Measurements from ENCODE around the gene ARPC5. TPM values are rescaled to one million over a fixed set of nuclear protein-coding genes. Genes with fewer than 3 reads are reported as not detected.

Gene ARPC5
- total RNA-seq, 4 donors from 2014 or later, result 33.0 to 73.5 (median 68.2) TPM

DNA sequence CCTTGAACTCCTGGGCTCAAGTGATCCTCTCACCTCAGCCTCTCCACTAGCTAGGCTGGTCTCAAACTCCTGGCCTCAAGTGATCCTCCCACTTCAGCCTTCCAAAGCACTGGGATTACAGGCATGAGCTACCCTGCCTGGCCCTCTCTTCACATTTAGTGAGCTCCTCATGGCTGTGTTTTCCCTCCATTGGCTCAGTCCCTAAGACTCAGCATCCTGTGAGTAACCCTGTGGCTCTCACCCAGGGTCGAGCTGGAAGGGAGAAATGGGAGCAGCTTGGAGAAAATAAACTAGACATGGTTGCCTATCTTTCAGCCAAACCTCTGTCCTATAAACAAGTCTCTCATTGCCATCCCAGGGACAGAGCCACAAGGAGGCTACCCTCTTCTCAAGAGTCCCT lies 62.9 kb downstream of the ARPC5 start:
- intact Hi-C loops (cut with DNase I; ENCODE audit: low total_unique reads), result no loop called here
- no peak overlapping the region for H3K4me3 ChIP-seq (ENCODE audit: low read depth, poor library complexity, severe bottlenecking)
- TF ChIP-seq POLR2A (IDR thresholded peaks at IDR 0.05), result no peak
- TF ChIP-seq, protein P1, sequence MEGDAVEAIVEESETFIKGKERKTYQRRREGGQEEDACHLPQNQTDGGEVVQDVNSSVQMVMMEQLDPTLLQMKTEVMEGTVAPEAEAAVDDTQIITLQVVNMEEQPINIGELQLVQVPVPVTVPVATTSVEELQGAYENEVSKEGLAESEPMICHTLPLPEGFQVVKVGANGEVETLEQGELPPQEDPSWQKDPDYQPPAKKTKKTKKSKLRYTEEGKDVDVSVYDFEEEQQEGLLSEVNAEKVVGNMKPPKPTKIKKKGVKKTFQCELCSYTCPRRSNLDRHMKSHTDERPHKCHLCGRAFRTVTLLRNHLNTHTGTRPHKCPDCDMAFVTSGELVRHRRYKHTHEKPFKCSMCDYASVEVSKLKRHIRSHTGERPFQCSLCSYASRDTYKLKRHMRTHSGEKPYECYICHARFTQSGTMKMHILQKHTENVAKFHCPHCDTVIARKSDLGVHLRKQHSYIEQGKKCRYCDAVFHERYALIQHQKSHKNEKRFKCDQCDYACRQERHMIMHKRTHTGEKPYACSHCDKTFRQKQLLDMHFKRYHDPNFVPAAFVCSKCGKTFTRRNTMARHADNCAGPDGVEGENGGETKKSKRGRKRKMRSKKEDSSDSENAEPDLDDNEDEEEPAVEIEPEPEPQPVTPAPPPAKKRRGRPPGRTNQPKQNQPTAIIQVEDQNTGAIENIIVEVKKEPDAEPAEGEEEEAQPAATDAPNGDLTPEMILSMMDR (IDR thresholded peaks at IDR 0.05), result no peak
- no peak for DNase-seq (ENCODE audit: low spot score in 2 of 2)
- WGBS, 2 donors, result 74 to 80% methylated on average over 1 of the region's 1 CpG

DNA sequence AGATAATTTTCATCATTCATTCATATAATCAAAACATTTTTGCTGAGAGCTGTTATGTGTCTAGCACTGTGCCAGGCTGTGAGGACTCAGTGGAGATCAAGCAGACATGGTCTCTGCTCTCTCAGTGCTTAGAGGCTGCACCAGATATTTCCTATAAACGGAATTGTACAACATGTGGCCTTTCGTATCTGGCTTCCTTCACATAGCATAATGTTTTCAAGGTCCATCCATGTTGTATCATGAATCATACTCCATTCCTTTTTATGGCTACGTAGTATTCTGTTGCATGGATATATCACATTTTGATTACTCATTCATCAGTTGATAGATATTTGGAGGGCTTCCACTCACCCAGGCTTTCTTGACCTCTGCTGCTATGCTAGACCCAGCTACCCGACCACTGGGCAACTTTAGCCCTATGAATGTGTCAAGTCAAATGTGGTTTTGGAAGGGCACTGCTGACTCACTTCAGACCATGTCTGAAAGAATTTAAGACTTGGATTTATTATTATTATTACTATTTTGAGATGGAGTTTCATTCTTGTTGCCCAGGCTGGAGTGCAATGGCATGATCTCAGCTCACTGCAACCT lies 63.8 kb downstream of the ARPC5 start:
- no peak for TF ChIP-seq POLR2A (IDR thresholded peaks at IDR 0.05)
- TF ChIP-seq, protein P1 (IDR thresholded peaks at IDR 0.05), result no peak
- DNase-seq (ENCODE audit: low spot score in 2 of 2), result no peak
- intact Hi-C loops (cut with DNase I; ENCODE audit: low total_unique reads), result no loop called here
- WGBS, 2 donors, result 75 to 89% methylated on average over 4 of the region's 4 CpGs
- no peak overlapping the region for H3K4me3 ChIP-seq (ENCODE audit: low read depth, poor library complexity, severe bottlenecking)

Other genes with a start within 250 kb of the ARPC5 start
- gene NMNAT2, start 217.4 kb downstream of the ARPC5 start, total RNA-seq, result under 1 TPM in 3 of 4 donors, not detected in 1; 0.23 to 0.34 (median 0.34) TPM
- 10 to 100 TPM; 34.8 to 57.9 (median 42.6) TPM for gene SMG7, start 163.3 kb downstream of the ARPC5 start, total RNA-seq
- 10 to 100 TPM; 26.6 to 58.2 (median 33.4) TPM for gene NCF2, start 45.3 kb downstream of the ARPC5 start, total RNA-seq
- not detected for gene APOBEC4, start 17.5 kb upstream of the ARPC5 start, total RNA-seq
- gene RGL1, start 169.3 kb upstream of the ARPC5 start, total RNA-seq, result 10 to 100 TPM; 11.6 to 22.5 (median 15.0) TPM